ENCODE data around the gene TMEM212.

Gene TMEM212

DNA sequence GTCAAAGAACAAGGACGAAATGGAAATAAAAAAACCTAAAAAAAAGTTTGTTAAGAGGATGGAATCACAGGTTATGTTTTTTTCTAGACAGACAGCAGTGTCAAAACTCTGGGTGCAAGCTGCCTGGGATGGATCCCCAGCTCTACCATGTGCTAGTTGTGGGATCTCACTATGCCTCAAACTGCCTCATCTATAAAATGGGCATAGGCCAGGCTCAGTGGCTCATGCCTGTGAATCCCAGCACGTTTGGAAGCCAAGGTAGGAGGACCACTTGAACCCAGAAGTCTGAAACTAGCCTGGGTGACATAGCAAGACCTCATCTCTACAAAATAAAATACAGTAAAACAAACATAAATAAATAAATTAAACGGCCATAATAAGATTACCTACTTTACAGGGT is 37.5 kb upstream of the TMEM212 start:
- H3K27me3 ChIP-seq (ENCODE audit: insufficient read depth, poor library complexity, severe bottlenecking): no peaks in the 10 kb centered on the region
- no peak overlapping the region for H3K4me3 ChIP-seq (ENCODE audit: severe bottlenecking)
- peak overlapping the region; percentile 67 for H3K27ac ChIP-seq (ENCODE audit: poor library complexity, severe bottlenecking)
- DNase-seq (ENCODE audit: low spot score) (no peak), ATAC-seq (ENCODE audit: low read depth) (no peak)
- H3K9me3 ChIP-seq (ENCODE audit: severe bottlenecking): no peaks in the 10 kb centered on the region
- no peaks in the 10 kb centered on the region for H3K36me3 ChIP-seq (ENCODE audit: low read depth)
- peaks cover 40% of the 10 kb centered on the region for H3K4me1 ChIP-seq (ENCODE audit: insufficient read depth, poor library complexity, severe bottlenecking)
- TF ChIP-seq CTCF (IDR thresholded peaks at IDR 0.05; ENCODE audit: poor library complexity, severe bottlenecking): no peak

DNA sequence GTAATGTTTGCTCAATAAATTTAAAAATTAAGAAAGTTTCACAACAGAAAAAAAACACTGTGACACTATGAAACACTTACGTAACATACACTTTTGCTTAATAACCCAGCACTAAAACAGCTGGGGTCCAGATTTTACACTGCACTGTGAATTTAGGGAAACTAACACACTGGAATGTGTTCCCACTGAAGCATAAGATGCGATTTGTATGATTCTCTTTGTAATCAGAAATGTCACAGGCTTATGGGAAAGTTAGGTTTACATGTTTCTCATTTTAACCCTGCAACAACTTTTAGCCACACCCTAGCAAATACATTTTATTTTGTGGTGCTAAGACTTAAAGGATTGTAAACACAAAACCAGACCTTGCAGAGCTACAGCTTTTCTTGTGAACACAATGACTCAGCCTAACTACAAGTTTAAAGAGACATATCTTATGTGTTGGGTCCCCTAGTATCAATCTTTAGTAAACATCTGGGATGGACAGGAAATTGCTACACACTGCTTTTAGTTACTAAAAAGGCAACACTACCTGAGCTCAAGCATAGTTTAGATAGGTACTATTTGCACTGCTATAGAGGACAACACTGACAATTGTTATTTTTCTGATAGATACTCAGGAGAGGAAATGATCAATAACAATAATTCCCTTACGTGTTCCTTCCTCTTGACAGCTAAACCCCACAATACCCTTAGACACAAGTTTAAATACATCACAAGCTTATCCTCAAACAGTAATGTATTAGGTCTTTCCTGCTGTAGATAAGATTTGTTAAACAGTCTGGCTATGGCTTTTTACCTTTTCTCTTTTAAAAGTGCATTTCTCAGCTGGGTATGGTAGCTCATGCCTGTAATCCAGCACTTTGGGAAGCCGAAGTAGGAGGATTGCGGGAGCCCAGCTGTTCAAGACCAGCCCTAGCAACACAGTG is 36.7 kb upstream of the TMEM212 start:
- peak; percentile 44 for ATAC-seq (ENCODE audit: low read depth)
- no peak for DNase-seq (ENCODE audit: low spot score)
- Histone ChIP-seq H3K27ac (ENCODE audit: poor library complexity, severe bottlenecking) (peak overlapping the region; percentile 67), H3K4me1 (ENCODE audit: insufficient read depth, poor library complexity, severe bottlenecking) (peaks cover 42% of the 10 kb centered on the region), H3K36me3 (ENCODE audit: low read depth) (no peaks in the 10 kb centered on the region), H3K9me3 (ENCODE audit: severe bottlenecking) (no peaks in the 10 kb centered on the region), H3K4me3 (ENCODE audit: severe bottlenecking) (no peak overlapping the region), H3K27me3 (ENCODE audit: insufficient read depth, poor library complexity, severe bottlenecking) (no peaks in the 10 kb centered on the region)
- no peak for TF ChIP-seq CTCF (IDR thresholded peaks at IDR 0.05; ENCODE audit: poor library complexity, severe bottlenecking)

DNA sequence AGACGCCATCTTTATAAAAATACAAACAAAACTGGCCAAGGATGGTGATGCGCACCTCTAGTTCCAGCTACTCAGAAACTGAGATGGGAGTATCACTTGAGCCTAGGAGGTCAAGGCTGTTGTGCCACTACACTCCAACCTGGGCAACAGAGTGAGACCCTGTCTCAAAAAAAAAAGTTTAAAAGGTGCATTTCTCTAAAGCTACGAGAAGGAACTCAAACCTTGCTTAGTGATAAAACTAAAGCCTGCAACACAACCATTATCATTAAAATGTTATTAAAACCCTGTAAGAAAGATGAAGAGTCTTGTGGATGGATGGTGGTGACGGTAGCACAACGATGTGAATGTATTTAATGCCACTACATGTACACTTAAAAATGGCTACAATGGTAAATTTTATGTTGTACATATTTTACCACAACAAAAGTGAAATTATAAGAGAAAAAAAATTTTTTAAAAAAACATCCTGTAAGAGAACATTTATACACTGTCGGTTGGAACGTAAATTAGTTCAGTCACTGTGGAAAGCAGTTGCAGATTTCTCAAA is 35.9 kb upstream of the TMEM212 start:
- no peaks in the 10 kb centered on the region for H3K27me3 ChIP-seq (ENCODE audit: insufficient read depth, poor library complexity, severe bottlenecking)
- DNase-seq (ENCODE audit: low spot score) (no peak), ATAC-seq (ENCODE audit: low read depth) (no peak)
- no peak overlapping the region for H3K4me3 ChIP-seq (ENCODE audit: severe bottlenecking)
- no peaks in the 10 kb centered on the region for H3K36me3 ChIP-seq (ENCODE audit: low read depth)
- peak overlapping the region; percentile 67 for H3K27ac ChIP-seq (ENCODE audit: poor library complexity, severe bottlenecking)
- peaks cover 40% of the 10 kb centered on the region for H3K4me1 ChIP-seq (ENCODE audit: insufficient read depth, poor library complexity, severe bottlenecking)
- no peaks in the 10 kb centered on the region for H3K9me3 ChIP-seq (ENCODE audit: severe bottlenecking)
- no peak for TF ChIP-seq CTCF (IDR thresholded peaks at IDR 0.05; ENCODE audit: poor library complexity, severe bottlenecking)

DNA sequence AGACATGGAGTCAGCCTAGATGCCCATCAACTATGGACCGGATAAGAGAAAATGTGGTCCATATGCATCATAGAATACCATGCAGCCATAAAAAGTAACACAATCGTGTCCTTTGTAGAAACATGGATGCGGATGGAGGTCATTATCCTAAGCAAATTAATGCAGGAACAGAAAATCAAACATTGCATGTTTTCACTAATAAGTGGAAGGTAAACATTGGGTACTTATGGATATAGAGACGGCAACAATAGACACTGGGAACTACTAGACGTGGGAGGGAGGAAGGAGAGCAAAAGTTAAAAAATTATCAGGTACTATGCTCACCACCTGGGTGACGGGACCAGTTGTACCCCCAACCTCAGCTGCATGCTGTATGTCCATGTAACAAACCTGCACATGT is 35.3 kb upstream of the TMEM212 start:
- Histone ChIP-seq H3K4me3 (ENCODE audit: severe bottlenecking) (no peak overlapping the region), H3K9me3 (ENCODE audit: severe bottlenecking) (no peaks in the 10 kb centered on the region), H3K4me1 (ENCODE audit: insufficient read depth, poor library complexity, severe bottlenecking) (peaks cover 41% of the 10 kb centered on the region), H3K27me3 (ENCODE audit: insufficient read depth, poor library complexity, severe bottlenecking) (no peaks in the 10 kb centered on the region), H3K27ac (ENCODE audit: poor library complexity, severe bottlenecking) (peak overlapping the region; percentile 67), H3K36me3 (ENCODE audit: low read depth) (no peaks in the 10 kb centered on the region)
- DNase-seq (ENCODE audit: low spot score) (no peak), ATAC-seq (ENCODE audit: low read depth) (no peak)
- no peak for TF ChIP-seq CTCF (IDR thresholded peaks at IDR 0.05; ENCODE audit: poor library complexity, severe bottlenecking)

GRCh38 chr3:171809611-171809860 is 33.6 kb upstream of the TMEM212 start:
- Histone ChIP-seq H3K4me3 (ENCODE audit: severe bottlenecking) (peak overlapping the region; percentile 35), H3K36me3 (ENCODE audit: low read depth) (no peaks in the 10 kb centered on the region), H3K4me1 (ENCODE audit: insufficient read depth, poor library complexity, severe bottlenecking) (peaks cover 44% of the 10 kb centered on the region), H3K27ac (ENCODE audit: poor library complexity, severe bottlenecking) (peak overlapping the region; percentile 89), H3K27me3 (ENCODE audit: insufficient read depth, poor library complexity, severe bottlenecking) (no peaks in the 10 kb centered on the region), H3K9me3 (ENCODE audit: severe bottlenecking) (no peaks in the 10 kb centered on the region)
- ATAC-seq (ENCODE audit: low read depth) (peak; percentile 20), DNase-seq (ENCODE audit: low spot score) (no peak)
- no peak for TF ChIP-seq CTCF (IDR thresholded peaks at IDR 0.05; ENCODE audit: poor library complexity, severe bottlenecking)

Measured in RWPE2 (cell line).